Activated T-cell treated with anti-CD3 and anti-CD28 coated beads for 4 hours (primary cell): ENCODE data around the gene RPL10A.
"Not testable (repeated sequence)": the region's sequence is repeated elsewhere in the genome, so short reads cannot be mapped to it uniquely, and the experiment has no call there.

Source experiments
- DNase-seq: peaks from one replicate; pipeline ENCODE4 v3.0.0-alpha.2; 2020

Gene RPL10A

DNA sequence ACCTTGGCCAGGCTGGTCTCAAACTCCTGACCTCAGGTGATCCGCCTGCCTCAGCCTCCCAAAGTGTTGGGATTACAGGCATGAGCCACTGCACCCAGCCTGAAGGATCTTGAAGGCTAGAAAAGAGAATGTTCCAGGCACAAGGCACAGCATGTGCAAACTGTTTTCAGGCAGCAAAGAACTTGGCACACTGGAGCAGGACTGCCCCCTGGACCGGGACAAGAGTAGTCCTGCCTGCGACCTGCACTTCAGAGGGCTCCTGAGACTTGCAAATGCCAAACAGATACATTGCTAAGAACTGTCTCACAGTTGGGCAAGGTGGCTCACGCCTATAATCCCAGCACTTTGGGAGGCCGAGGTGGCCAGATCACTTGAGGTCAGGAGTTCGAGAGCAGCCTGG is 47.7 kb downstream of the RPL10A start:
- DNase-seq: not testable (repeated sequence)

DNA sequence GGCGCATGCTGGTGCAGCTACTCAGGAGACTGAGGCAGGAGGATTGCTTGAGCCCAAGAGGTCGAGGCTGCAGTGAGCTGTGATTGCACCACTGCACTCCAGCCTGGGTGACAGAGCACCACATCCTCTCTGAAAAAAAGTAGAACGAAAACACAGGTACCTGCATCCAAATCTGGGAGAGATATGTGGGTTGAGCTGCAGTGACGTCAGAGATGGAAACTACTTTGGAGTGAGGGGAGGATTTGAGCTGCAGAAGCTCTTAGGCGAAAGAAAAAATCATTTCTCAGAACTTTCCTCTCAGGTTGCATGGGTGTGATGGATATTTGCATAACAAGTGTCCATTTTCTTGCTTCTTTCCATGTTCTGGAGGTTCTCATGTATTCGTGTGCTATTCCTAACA is 48.5 kb downstream of the RPL10A start:
- no peak for DNase-seq

DNA sequence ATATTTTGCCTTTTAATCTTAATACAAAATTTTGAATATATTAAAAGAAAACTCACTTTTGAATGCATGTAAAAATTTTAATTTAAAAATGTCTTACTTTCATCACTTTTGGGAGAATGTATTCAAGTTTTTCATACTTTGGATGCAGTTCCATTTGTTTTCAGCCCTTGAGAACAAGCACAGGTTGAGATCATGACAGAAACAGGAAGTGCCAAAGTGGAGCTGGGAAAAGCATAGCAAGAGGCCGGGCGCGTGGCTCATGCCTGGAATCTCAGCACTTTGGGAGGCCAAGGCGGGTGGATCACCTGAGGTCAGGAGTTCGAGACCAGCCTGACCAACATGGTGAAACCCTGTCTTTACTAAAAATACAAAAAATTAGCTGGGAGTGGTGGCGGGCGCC is 49.8 kb downstream of the RPL10A start:
- DNase-seq: not testable (repeated sequence)

DNA sequence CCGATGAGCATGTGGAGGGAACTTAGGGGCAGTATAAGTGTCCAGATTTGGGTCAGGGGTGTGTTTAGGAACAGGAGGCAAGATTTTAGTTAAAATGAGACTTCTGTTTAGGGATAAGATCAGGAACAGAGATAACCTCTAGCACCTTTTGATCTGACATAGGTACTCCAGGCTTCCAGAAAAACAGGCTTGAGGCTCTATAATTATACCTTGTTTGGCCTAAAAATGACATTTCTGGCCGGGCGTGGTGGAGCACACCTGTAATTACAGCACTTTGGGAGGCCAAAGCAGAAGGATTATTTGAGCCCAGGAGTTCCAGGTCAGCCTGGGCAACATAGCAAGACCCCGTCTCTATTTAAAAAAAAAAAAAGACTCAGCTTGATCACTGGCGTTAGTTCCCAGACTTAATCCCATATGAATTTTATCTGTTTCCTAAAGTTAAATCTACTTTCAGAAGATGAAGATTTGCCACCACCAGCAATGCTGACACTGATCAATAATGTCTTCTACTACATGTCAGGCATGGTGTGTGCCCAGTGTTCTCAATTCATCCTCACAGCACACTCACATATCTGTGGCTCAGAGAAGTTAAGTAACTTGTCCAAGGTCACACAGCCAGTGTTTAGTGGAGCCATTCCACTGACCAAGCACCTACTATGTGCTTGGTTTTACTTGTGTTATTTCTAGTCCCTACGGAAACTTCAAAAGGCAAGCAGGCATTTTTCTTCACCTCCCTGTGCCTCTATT is 50.5 kb downstream of the RPL10A start:
- no peak for DNase-seq

DNA sequence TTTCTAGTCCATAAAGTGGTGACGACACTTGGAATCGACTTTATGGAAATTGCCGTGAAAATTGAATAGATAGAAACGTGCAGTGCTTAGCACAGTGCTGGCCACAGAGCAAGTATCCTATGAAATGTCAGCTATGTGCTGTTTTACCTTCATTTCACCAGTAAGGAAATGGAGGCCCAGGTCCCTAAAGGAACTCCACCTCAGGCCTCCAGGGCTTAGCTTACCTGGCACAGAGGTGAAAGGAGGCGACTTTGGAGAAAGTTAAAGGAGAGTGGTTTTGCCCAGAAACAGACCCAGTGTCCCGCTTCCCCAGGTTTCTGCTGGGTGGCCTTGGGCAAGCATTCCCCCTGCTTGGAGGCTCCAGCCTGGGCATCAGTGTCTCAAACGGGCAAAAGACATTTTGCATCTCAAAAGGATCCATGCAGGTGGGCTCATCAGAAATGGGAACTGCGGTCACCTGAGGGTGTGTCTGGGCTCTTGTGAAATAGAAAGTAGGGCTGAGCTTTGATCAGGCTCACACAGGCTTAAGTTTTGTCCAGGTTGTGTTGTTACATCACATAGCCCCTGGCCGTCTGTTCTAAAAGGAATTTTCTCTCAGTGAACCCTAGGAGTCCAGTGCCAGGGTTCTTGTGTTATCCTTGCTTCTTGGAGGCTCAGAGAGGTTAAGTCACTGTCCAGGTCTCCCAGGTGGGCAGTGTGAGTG is 51.3 kb downstream of the RPL10A start:
- DNase-seq: no peak
